Karpas-422 (cell line): Measurements from ENCODE around the gene GABBR2. TPM values are rescaled to one million over a fixed set of nuclear protein-coding genes. Genes with fewer than 3 reads are reported as not detected.

Experiments
- DNase-seq: peaks from one replicate; pipeline ENCODE4 v3.0.0-alpha.2; 2015
- H2AFZ ChIP-seq: fragments of 200-600 bp; sonication (generic); 2 replicates; pipeline ENCODE4 v1.6.1; 2014; ENCODE audit warnings: antibody characterized with exemption, low read length, mixed read lengths
- H3K27ac ChIP-seq: fragments of 200-600 bp; sonication (generic); 2 replicates; pipeline ENCODE4 v1.5.1; 2014; ENCODE audit warnings: mild to moderate bottlenecking, low read length, moderate library complexity
- H3K27me3 ChIP-seq: fragments of 200-600 bp; sonication (generic); 2 replicates; pipeline ENCODE4 v1.6.1; 2014; ENCODE audit warnings: low read length, mixed read lengths
- H3K36me3 ChIP-seq: fragments of 200-600 bp; sonication (generic); 2 replicates; pipeline ENCODE4 v1.6.1; 2014; ENCODE audit warnings: low read length, mixed read lengths; ENCODE audit not compliant: insufficient read depth
- H3K4me1 ChIP-seq: fragments of 200-600 bp; sonication (generic); 2 replicates; pipeline ENCODE4 v1.6.1; 2014; ENCODE audit warnings: mild to moderate bottlenecking, low read length, mixed read lengths
- H3K4me2 ChIP-seq: fragments of 200-600 bp; sonication (generic); 2 replicates; pipeline ENCODE4 v1.6.1; 2014; ENCODE audit warnings: low read length, low read depth, mild to moderate bottlenecking; ENCODE audit not compliant: poor library complexity, severe bottlenecking
- H3K4me3 ChIP-seq: fragments of 200-600 bp; sonication (generic); 2 replicates; pipeline ENCODE4 v1.5.1; 2014; ENCODE audit warnings: mild to moderate bottlenecking, antibody characterized with exemption, low read length, mixed read lengths
- H3K79me2 ChIP-seq: fragments of 200-600 bp; sonication (generic); 2 replicates; pipeline ENCODE4 v1.6.1; 2014; ENCODE audit warnings: mild to moderate bottlenecking, low read length, mixed read lengths
- H3K9ac ChIP-seq: fragments of 200-600 bp; sonication (generic); 2 replicates; pipeline ENCODE4 v1.6.0; 2014; ENCODE audit warnings: low read length
- H3K9me2 ChIP-seq: fragments of 200-600 bp; sonication (generic), shearing (Covaris generic); replicated peaks from 2 replicates; pipeline ENCODE4 v1.6.0; 2014; ENCODE audit warnings: mild to moderate bottlenecking, low read length, moderate library complexity; ENCODE audit not compliant: insufficient read depth
- H3K9me3 ChIP-seq: fragments of 300-700, 200-600 bp; sonication (generic); 2 replicates; pipeline ENCODE4 v1.6.1; 2014; ENCODE audit warnings: low read length, mixed read lengths
- H4K20me1 ChIP-seq: fragments of 200-600 bp; sonication (generic); 2 replicates; pipeline ENCODE4 v1.6.1; 2014; ENCODE audit warnings: mild to moderate bottlenecking, antibody characterized with exemption, low read length, low read depth; ENCODE audit not compliant: insufficient read depth
- total RNA-seq: library from RNA; depleted of rRNA; stranded (reverse); fragments of >200 nt; shearing (Covaris generic); gene quantifications from 2 replicates; pipeline ENCODE4 v1.2.3, GENCODE V29; 2014; ENCODE audit warnings: low replicate concordance

The GABBR2 gene
- total RNA-seq, 1 experiment from 2014 or later = 0.30 TPM

GRCh38 chr9:98374385-98375051 is 334.2 kb downstream of the GABBR2 start:
- no peaks in the 10 kb centered on the region for H3K79me2 ChIP-seq
- H3K4me2 ChIP-seq = peak overlapping the region; percentile 34
- DNase-seq = no peak

GRCh38 chr9:98373609-98374008 is 335.1 kb downstream of the GABBR2 start:
- Histone ChIP-seq H3K9me3 (no peaks in the 10 kb centered on the region), H2AFZ (no peak overlapping the region), H3K79me2 (no peaks in the 10 kb centered on the region), H3K4me1 (peaks cover 12% of the 10 kb centered on the region), H4K20me1 (no peaks in the 10 kb centered on the region), H3K4me3 (no peak overlapping the region), H3K27me3 (no peaks in the 10 kb centered on the region), H3K27ac (no peak overlapping the region), H3K4me2 (no peak overlapping the region), H3K9me2 (no peaks in the 10 kb centered on the region), H3K9ac (no peak overlapping the region), H3K36me3 (no peaks in the 10 kb centered on the region)
- DNase-seq = no peak

More at GRCh38 chr9:98374385-98375051, 334.2 kb downstream of the GABBR2 start:
- H3K4me1 ChIP-seq = peaks cover 15% of the 10 kb centered on the region
- H3K9me3 ChIP-seq = no peaks in the 10 kb centered on the region
- no peaks in the 10 kb centered on the region for H4K20me1 ChIP-seq
- peak overlapping the region; percentile 36; the same call in 1 of the 2 replicates for H3K9ac ChIP-seq
- no peak overlapping the region for H3K27ac ChIP-seq
- no peaks in the 10 kb centered on the region for H3K9me2 ChIP-seq
- H3K36me3 ChIP-seq = no peaks in the 10 kb centered on the region
- H3K27me3 ChIP-seq = no peaks in the 10 kb centered on the region
- H2AFZ ChIP-seq = peak overlapping the region; percentile 72; the same call in 1 of the 2 replicates
- H3K4me3 ChIP-seq = no peak overlapping the region; the same call in 1 of the 2 replicates

GRCh38 chr9:98372077-98372836 is 336.5 kb downstream of the GABBR2 start:
- H3K36me3 ChIP-seq = no peaks in the 10 kb centered on the region
- peak; percentile 35 for DNase-seq

GRCh38 chr9:98370976-98371315 is 337.8 kb downstream of the GABBR2 start:
- Histone ChIP-seq H4K20me1 (no peaks in the 10 kb centered on the region), H3K36me3 (no peaks in the 10 kb centered on the region), H3K79me2 (no peaks in the 10 kb centered on the region), H3K9me3 (peaks cover under 1% of the 10 kb centered on the region), H2AFZ (no peak overlapping the region), H3K9ac (no peak overlapping the region), H3K9me2 (no peaks in the 10 kb centered on the region), H3K27ac (no peak overlapping the region), H3K4me1 (peaks cover 12% of the 10 kb centered on the region), H3K4me2 (no peak overlapping the region), H3K4me3 (no peak overlapping the region), H3K27me3 (no peaks in the 10 kb centered on the region)
- no peak for DNase-seq

More at GRCh38 chr9:98372077-98372836, 336.5 kb downstream of the GABBR2 start:
- Histone ChIP-seq H3K79me2 (no peaks in the 10 kb centered on the region), H3K9me2 (no peaks in the 10 kb centered on the region), H3K4me2 (no peak overlapping the region), H3K4me1 (peaks cover 12% of the 10 kb centered on the region), H3K27ac (no peak overlapping the region), H2AFZ (no peak overlapping the region), H3K4me3 (no peak overlapping the region), H3K9me3 (no peaks in the 10 kb centered on the region), H3K9ac (no peak overlapping the region), H4K20me1 (no peaks in the 10 kb centered on the region), H3K27me3 (no peaks in the 10 kb centered on the region)

GRCh38 chr9:98370300-98370975 is 338.3 kb downstream of the GABBR2 start:
- Histone ChIP-seq H3K79me2 (no peaks in the 10 kb centered on the region), H3K9me2 (no peaks in the 10 kb centered on the region), H3K4me3 (no peak overlapping the region), H2AFZ (no peak overlapping the region), H4K20me1 (no peaks in the 10 kb centered on the region), H3K9me3 (peaks cover 5% of the 10 kb centered on the region), H3K27ac (no peak overlapping the region), H3K27me3 (no peaks in the 10 kb centered on the region), H3K36me3 (no peaks in the 10 kb centered on the region), H3K9ac (no peak overlapping the region), H3K4me1 (peaks cover 9% of the 10 kb centered on the region), H3K4me2 (no peak overlapping the region)
- no peak for DNase-seq

GRCh38 chr9:98369896-98370295 is 338.8 kb downstream of the GABBR2 start:
- no peaks in the 10 kb centered on the region; the same call in 1 of the 2 replicates for H3K36me3 ChIP-seq
- no peak overlapping the region for H2AFZ ChIP-seq
- no peaks in the 10 kb centered on the region for H3K27me3 ChIP-seq
- no peak for DNase-seq
- H3K4me2 ChIP-seq = no peak overlapping the region
- peaks cover 11% of the 10 kb centered on the region for H3K9me3 ChIP-seq
- no peaks in the 10 kb centered on the region for H3K9me2 ChIP-seq
- H3K4me3 ChIP-seq = no peak overlapping the region
- no peaks in the 10 kb centered on the region for H4K20me1 ChIP-seq
- no peak overlapping the region for H3K9ac ChIP-seq
- peaks cover 4% of the 10 kb centered on the region for H3K4me1 ChIP-seq
- H3K79me2 ChIP-seq = no peaks in the 10 kb centered on the region
- H3K27ac ChIP-seq = no peak overlapping the region

GRCh38 chr9:98369471-98369870 is 339.3 kb downstream of the GABBR2 start:
- Histone ChIP-seq H3K9ac (no peak overlapping the region), H4K20me1 (no peaks in the 10 kb centered on the region), H3K9me3 (peaks cover 12% of the 10 kb centered on the region), H3K4me2 (no peak overlapping the region), H2AFZ (no peak overlapping the region), H3K4me1 (no peaks in the 10 kb centered on the region; the same call in 1 of the 2 replicates), H3K4me3 (no peak overlapping the region), H3K9me2 (no peaks in the 10 kb centered on the region), H3K27ac (no peak overlapping the region), H3K36me3 (no peaks in the 10 kb centered on the region; the same call in 1 of the 2 replicates), H3K27me3 (no peaks in the 10 kb centered on the region), H3K79me2 (no peaks in the 10 kb centered on the region)
- no peak for DNase-seq

GRCh38 chr9:98369066-98369425 is 339.7 kb downstream of the GABBR2 start:
- no peaks in the 10 kb centered on the region for H3K27me3 ChIP-seq
- no peaks in the 10 kb centered on the region for H3K9me2 ChIP-seq
- no peaks in the 10 kb centered on the region; the same call in 1 of the 2 replicates for H3K36me3 ChIP-seq
- no peaks in the 10 kb centered on the region for H4K20me1 ChIP-seq
- H2AFZ ChIP-seq = no peak overlapping the region
- H3K9me3 ChIP-seq = peaks cover 12% of the 10 kb centered on the region
- no peak overlapping the region for H3K27ac ChIP-seq
- no peak overlapping the region for H3K9ac ChIP-seq
- H3K4me1 ChIP-seq = no peaks in the 10 kb centered on the region
- no peak for DNase-seq
- H3K4me3 ChIP-seq = no peak overlapping the region
- no peak overlapping the region for H3K4me2 ChIP-seq
- H3K79me2 ChIP-seq = no peaks in the 10 kb centered on the region
